ENCODE results near the gene SFXN3.

SFXN3 gene

DNA sequence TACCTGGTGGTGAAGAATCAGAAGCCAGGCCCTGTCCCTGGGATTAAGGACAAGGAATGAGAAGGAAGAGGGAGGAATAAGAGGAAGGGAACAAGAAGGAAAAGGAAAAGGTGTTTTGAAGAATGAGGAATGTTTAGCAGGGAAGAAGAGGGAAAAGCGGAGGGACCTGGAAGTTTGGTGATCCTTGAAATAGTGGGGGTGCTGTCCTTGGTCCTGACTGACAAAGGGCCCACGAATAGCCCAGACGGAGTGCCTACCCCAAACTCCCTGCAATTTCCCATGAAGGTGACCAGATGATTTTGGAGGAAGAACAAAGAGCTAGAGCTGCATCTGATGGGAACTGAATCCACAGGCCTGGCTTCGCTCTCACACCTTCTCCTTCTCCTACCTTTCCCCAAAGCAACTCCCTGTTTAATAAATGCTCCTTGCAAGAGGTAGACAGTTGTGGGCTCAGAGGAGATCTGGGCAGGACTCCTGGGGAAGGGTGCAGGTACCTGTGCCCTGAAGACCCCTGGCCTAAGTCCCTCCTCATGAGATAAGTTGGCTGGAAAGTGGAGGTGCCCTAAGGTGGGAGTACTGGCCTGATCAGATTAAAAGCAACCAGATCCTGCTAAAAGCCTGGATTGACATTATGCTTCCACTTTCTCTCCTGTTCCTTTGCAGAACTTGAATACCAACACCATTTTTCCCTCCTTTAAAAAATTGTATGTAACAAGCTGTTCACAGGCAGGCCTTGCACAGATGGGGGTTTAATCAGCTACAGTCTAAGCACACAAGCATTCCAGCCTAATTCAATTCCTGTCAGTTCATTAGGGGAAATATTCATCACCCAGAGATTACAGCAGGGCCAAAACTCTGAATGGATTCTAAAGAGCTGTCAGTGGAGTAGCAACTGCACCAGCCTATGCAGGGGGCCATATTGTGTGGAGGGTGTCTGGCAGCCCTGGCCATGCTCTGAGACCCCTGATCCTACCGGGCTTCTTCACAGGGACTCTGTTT, 50.2 kb downstream of the SFXN3 start:
- no peak for DNase-seq

GRCh38 chr10:101085846-101086245, 54.8 kb downstream of the SFXN3 start:
- no peak for DNase-seq

- DNase-seq: no peak
Observed at GRCh38 chr10:101087376-101087775, 56.3 kb downstream of the SFXN3 start.

DNA sequence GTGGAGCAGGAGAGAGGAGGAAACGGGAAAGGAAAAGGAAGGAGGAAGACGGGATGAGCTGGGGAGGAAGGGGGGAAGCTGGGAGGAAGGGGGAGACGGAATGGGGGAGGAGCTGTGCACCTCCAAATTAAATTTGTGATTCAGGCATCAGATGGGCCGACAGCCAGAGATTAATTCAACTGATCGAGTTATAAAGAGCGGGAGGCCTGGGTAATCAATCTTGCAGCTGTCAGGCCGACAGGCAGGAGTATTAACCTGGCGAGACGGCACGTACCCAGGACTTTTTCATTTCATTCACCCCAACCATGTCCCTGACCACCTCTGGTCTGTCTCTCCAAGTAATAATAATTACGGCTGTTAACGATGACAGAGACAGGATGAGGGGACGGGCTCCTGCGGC, 56.9 kb downstream of the SFXN3 start:
- no peak for DNase-seq

- no peak for DNase-seq
Observed at GRCh38 chr10:101089520-101090299, 58.7 kb downstream of the SFXN3 start.

GRCh38 chr10:101090597-101090996, 59.6 kb downstream of the SFXN3 start:
- no peak for DNase-seq

Measured in DMS 273 treated with DMSO at 0.1 percent for 48 hours (cell line).